HEK293 (cell line): ENCODE data around the gene STX16.

Experiments
- CTCF ChIA-PET: fragments of 350-600 bp; formaldehyde crosslinking; extraction: SDS; loops from one replicate; lab custom pipeline; 2021; ENCODE audit warnings: antibody characterized with exemption; lab: Yijun Ruan, JAX
- POLR2A ChIA-PET: fragments of 300-600 bp; formaldehyde crosslinking; extraction: SDS; loops from one replicate; lab custom pipeline; 2020; ENCODE audit warnings: antibody characterized with exemption, inconsistent platforms; lab: Yijun Ruan, JAX
- H3K27ac ChIP-seq: fragments of 200-500 bp; sonication (Bioruptor generic); 2 replicates; pipeline ENCODE4 v1.5.1; 2014; ENCODE audit warnings: low read depth, low read length, control low read depth, inconsistent platforms; ENCODE audit errors: extremely low read depth
- H3K36me3 ChIP-seq, 2 experiments: fragments of 200-500 bp in 1 of 2; sonication (Bioruptor generic) in 1 of 2; 1 replicate in 1 of 2; 2 replicates in 1 of 2; pipeline ENCODE4 v1.5.1; 2014 to 2017; ENCODE audit warnings: inconsistent platforms in 2 of 2, low read length in 2 of 2; ENCODE audit not compliant: control insufficient read depth in 2 of 2, insufficient read depth in 1 of 2
- H3K4me1 ChIP-seq: fragments of 200-500 bp; sonication (Bioruptor generic); 2 replicates; pipeline ENCODE4 v1.5.1; 2014; ENCODE audit warnings: mild to moderate bottlenecking, low read length, inconsistent platforms; ENCODE audit not compliant: control insufficient read depth, insufficient read depth
- H3K4me3 ChIP-seq: 2 replicates; pipeline ENCODE4 v1.5.1; 2011; ENCODE audit warnings: low read depth, mild to moderate bottlenecking, control low read depth, low read length, moderate library complexity
- H3K9me3 ChIP-seq: fragments of 200-500 bp; sonication (Bioruptor generic); 2 replicates; pipeline ENCODE4 v1.5.1; 2014; ENCODE audit warnings: low read depth, low read length, inconsistent platforms; ENCODE audit not compliant: control insufficient read depth, insufficient read depth
- ZBTB48 ChIP-seq: fragments of 450-650 bp; formaldehyde crosslinking; IDR thresholded peaks from 2 replicates; pipeline ENCODE4 v1.5.1; 2016; ENCODE audit warnings: missing biosample characterization, missing genetic modification characterization
- ZNF223 ChIP-seq: fragments of 450-650 bp; formaldehyde crosslinking; IDR thresholded peaks from 2 replicates; pipeline ENCODE4 v1.5.1; 2016; ENCODE audit warnings: missing biosample characterization, missing genetic modification characterization
- ZNF391 ChIP-seq: fragments of 450-650 bp; formaldehyde crosslinking; IDR thresholded peaks from 2 replicates; pipeline ENCODE4 v1.5.1; 2016; ENCODE audit warnings: low read depth, missing biosample characterization, missing genetic modification characterization, borderline replicate concordance
- ZNF48 ChIP-seq: fragments of 450-650 bp; formaldehyde crosslinking; IDR thresholded peaks from 2 replicates; pipeline ENCODE4 v1.5.1; 2016; ENCODE audit warnings: missing biosample characterization, missing genetic modification characterization
- ZNF529 ChIP-seq: fragments of 450-650 bp; formaldehyde crosslinking; IDR thresholded peaks from 2 replicates; pipeline ENCODE4 v1.5.1; 2017; ENCODE audit warnings: missing genetic modification characterization, missing biosample characterization; ENCODE audit not compliant: insufficient replicate concordance
- TF ChIP-seq, protein P1 (sequence below): sonication (generic); formaldehyde crosslinking; IDR thresholded peaks from 2 replicates; pipeline ENCODE4 v1.8.1; 2022; ENCODE audit warnings: mild to moderate bottlenecking, moderate library complexity, missing genetic modification reagents
- TF ChIP-seq, protein P2 (sequence below): fragments of 450-650 bp; formaldehyde crosslinking; IDR thresholded peaks from 2 replicates; pipeline ENCODE4 v1.5.1; 2017; ENCODE audit warnings: missing biosample characterization, missing genetic modification characterization
- TF ChIP-seq, protein P3 (sequence below): fragments of 450-650 bp; formaldehyde crosslinking; IDR thresholded peaks from 2 replicates; pipeline ENCODE4 v1.5.1; 2016; ENCODE audit warnings: missing biosample characterization, missing genetic modification characterization, low read depth
- TF ChIP-seq, protein P4 (sequence below): fragments of 450-650 bp; formaldehyde crosslinking; IDR thresholded peaks from 2 replicates; pipeline ENCODE4 v1.5.1; 2017; ENCODE audit warnings: missing biosample characterization, mild to moderate bottlenecking, missing genetic modification characterization, moderate library complexity

Gene STX16

DNA sequence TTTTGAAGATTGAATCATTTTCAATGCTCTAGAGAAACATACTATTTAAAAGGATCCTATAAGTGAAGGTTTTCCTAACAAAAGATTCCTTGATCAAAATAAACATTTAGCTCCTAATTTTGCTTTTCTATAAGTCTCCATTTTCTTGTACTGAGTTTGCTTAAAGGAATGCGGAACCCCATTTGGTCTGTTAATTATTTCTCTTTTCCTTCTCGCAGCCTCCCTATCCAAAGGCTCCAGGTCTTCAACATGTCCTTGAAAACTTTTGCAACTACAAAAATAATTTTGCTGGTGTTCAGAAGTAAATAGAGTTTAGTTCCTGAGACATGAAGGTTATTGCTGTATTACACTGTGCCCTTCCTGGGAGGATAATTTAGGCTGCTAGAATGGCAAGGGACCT lies 33.2 kb downstream of the STX16 start:
- CTCF ChIA-PET: interaction anchor here (0.6 kb wide), 1 partner anchor 450 kb away, joined by 5 read pairs; no protein-coding TSS in a partner anchor
- Histone ChIP-seq H3K4me1 (no peaks in the 10 kb centered on the region), H3K4me3 (no peak overlapping the region), H3K36me3 (peaks cover 0 to 20% of the 10 kb centered on the region in 2 experiments), H3K27ac (no peak overlapping the region)
- TF ChIP-seq, protein P1, sequence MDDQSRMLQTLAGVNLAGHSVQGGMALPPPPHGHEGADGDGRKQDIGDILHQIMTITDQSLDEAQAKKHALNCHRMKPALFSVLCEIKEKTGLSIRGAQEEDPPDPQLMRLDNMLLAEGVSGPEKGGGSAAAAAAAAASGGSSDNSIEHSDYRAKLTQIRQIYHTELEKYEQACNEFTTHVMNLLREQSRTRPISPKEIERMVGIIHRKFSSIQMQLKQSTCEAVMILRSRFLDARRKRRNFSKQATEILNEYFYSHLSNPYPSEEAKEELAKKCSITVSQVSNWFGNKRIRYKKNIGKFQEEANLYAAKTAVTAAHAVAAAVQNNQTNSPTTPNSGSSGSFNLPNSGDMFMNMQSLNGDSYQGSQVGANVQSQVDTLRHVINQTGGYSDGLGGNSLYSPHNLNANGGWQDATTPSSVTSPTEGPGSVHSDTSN (CRISPR knock-in tag): no peak
- TF ChIP-seq, all 188 proteins: peak for 0
- H3K9me3 ChIP-seq: no peaks in the 10 kb centered on the region
- POLR2A ChIA-PET: no interaction called here

DNA sequence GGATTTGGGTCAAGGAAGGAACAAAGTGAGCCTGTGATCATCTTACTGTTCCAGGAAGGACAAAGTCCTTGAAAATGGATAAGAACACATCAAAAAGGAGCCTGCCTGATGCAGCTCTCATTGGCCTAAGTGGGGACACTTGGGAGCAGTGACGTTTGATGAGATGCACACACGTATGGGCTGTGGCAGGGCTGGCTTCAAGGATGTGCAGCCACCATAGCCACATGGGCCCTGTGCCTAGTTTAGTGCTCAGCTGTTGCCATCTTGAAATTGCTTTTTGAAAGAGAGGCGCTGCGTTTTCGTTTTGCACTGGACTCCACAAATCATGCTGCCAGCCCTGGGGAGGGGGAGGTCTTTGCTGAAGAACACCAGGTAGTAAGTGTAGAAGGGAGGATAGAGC lies 34.9 kb downstream of the STX16 start:
- H3K4me1 ChIP-seq: no peaks in the 10 kb centered on the region
- no peak overlapping the region for H3K4me3 ChIP-seq
- CTCF ChIA-PET: interaction anchor here (0.5 kb wide), 1 partner anchor 184 kb away, joined by 3 read pairs; no protein-coding TSS in a partner anchor
- no peaks in the 10 kb centered on the region for H3K9me3 ChIP-seq
- H3K27ac ChIP-seq: no peak overlapping the region
- peaks cover 0 to 7% of the 10 kb centered on the region in 2 experiments; a peak in 2 of 3 replicates for H3K36me3 ChIP-seq
- POLR2A ChIA-PET: no interaction called here
- no peak for TF ChIP-seq ZNF529 (tag by site-specific recombination)

DNA sequence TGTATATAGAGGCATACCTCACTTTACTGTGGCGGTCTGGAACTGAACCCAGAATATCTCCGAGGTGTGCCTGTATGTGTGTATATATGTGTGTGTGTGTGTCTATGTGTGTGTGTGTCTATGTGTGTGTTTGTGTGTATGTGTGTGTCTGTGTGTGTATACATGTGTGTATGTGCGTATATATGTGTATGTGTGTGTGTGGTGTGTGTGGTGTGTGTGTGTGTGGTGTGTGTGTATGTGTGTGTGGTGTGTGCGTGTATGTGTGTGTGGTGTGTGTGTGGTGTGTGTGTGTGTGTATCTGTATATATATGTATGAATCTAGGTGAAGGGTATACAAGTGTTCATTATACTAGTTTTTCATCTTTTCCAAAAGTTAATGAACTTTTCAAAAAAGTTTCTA lies 37.3 kb downstream of the STX16 start:
- TF ChIP-seq, protein P2, sequence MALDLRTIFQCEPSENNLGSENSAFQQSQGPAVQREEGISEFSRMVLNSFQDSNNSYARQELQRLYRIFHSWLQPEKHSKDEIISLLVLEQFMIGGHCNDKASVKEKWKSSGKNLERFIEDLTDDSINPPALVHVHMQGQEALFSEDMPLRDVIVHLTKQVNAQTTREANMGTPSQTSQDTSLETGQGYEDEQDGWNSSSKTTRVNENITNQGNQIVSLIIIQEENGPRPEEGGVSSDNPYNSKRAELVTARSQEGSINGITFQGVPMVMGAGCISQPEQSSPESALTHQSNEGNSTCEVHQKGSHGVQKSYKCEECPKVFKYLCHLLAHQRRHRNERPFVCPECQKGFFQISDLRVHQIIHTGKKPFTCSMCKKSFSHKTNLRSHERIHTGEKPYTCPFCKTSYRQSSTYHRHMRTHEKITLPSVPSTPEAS (tag by site-specific recombination): peak; percentile 96
- TF ChIP-seq, protein P3, sequence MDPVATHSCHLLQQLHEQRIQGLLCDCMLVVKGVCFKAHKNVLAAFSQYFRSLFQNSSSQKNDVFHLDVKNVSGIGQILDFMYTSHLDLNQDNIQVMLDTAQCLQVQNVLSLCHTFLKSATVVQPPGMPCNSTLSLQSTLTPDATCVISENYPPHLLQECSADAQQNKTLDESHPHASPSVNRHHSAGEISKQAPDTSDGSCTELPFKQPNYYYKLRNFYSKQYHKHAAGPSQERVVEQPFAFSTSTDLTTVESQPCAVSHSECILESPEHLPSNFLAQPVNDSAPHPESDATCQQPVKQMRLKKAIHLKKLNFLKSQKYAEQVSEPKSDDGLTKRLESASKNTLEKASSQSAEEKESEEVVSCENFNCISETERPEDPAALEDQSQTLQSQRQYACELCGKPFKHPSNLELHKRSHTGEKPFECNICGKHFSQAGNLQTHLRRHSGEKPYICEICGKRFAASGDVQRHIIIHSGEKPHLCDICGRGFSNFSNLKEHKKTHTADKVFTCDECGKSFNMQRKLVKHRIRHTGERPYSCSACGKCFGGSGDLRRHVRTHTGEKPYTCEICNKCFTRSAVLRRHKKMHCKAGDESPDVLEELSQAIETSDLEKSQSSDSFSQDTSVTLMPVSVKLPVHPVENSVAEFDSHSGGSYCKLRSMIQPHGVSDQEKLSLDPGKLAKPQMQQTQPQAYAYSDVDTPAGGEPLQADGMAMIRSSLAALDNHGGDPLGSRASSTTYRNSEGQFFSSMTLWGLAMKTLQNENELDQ: no peak
- ChIA-PET POLR2A (no interaction called here), CTCF (no interaction called here)
- peaks cover 0 to 7% of the 10 kb centered on the region in 2 experiments; a peak in 1 of 3 replicates for H3K36me3 ChIP-seq
- H3K4me3 ChIP-seq: no peak overlapping the region
- no peak overlapping the region for H3K27ac ChIP-seq
- no peaks in the 10 kb centered on the region for H3K9me3 ChIP-seq
- no peaks in the 10 kb centered on the region for H3K4me1 ChIP-seq

DNA sequence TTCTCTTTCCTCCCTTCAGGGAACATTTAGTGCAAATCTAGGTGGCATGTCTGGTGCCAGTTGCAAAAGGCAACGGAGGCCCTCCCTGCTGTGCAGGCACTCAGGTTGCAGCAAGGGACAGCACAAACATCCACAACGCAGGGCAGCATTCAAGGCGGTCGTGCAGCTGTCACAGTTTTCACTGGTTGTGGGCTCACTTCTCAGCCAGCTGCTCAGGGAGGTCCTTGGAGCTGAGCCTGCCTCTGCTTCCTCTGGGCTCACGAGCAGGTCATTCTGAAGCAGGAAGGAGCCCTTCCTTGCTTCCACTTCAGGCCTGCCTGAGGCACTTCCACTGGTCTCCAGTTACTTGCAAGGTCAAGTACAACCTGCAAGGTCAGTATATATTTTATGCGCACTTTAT lies 37.8 kb downstream of the STX16 start:
- Histone ChIP-seq H3K4me3 (no peak overlapping the region), H3K9me3 (no peaks in the 10 kb centered on the region), H3K27ac (no peak overlapping the region), H3K4me1 (no peaks in the 10 kb centered on the region), H3K36me3 (peaks cover 0 to 7% of the 10 kb centered on the region in 2 experiments; a peak in 1 of 3 replicates)
- POLR2A ChIA-PET: interaction anchor here (0.7 kb wide), 1 partner anchor 54 kb away, joined by 3 read pairs; no protein-coding TSS in a partner anchor
- TF ChIP-seq ZNF391 (tag by site-specific recombination) (no peak), ZNF223 (tag by site-specific recombination) (no peak), ZNF48 (tag by site-specific recombination) (no peak), ZBTB48 (tag by site-specific recombination) (no peak)
- TF ChIP-seq, protein P4, sequence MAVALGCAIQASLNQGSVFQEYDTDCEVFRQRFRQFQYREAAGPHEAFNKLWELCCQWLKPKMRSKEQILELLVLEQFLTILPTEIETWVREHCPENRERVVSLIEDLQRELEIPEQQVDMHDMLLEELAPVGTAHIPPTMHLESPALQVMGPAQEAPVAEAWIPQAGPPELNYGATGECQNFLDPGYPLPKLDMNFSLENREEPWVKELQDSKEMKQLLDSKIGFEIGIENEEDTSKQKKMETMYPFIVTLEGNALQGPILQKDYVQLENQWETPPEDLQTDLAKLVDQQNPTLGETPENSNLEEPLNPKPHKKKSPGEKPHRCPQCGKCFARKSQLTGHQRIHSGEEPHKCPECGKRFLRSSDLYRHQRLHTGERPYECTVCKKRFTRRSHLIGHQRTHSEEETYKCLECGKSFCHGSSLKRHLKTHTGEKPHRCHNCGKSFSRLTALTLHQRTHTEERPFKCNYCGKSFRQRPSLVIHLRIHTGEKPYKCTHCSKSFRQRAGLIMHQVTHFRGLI: no peak
- CTCF ChIA-PET: no interaction called here
